HG03039 (cell line): ENCODE results near the gene REXO4.
"Not testable (repeated sequence)": the region's sequence is repeated elsewhere in the genome, so short reads cannot be mapped to it uniquely, and the experiment has no call there.

Experiments
- ATAC-seq: cut with Tn5 transposase; IDR thresholded peaks from one replicate; pipeline ENCODE4 v1.9.1; 2021; ENCODE audit warnings: mild to moderate bottlenecking, moderate library complexity; ENCODE audit not compliant: unreplicated experiment

Gene REXO4

DNA sequence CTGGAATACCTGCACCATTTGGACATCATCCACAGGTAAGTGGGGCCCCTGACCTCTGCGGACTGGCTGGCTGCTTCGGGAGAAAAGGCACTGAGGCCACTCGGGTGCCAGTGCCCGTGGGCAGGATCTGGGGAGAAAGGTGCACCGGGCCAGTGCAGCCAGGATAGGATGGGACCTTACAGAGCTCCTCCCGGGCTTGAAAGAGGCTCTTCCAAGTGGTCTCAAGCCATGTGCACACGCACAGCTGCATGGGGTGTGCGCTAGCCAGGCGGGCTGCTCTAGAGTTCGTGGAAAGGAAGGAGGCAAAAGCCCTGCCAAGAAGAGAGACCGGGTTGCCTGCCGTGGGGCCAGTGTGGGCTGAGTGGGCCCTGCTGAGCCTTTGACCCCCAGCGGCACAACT lies 28.2 kb downstream of the REXO4 start:
- ATAC-seq: no peak

DNA sequence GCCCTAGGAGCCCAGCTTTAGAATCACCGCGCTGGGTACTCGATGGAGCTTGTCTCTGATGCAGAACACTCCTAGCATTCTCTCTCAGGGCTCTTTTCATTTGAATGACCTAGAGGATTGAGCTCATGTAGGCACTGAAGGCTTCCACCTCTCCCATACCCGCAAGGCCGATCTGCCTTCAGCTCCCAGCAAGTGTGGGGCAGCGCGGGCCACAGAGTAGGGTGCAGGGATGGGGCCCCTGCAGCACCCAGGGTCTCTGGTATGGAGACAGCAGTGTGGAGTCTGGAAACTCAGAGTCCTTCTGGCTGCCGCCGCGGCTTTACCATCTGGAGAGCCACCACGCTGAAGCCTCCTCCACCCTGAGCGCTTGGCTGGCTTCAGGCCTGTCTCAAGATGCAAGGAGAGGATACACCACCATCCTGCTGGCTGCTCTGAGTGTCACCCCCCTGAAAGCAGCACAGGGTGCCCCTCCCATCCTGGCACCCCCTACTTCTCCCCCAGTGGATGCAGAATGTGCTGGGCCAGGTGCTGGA lies 28.7 kb downstream of the REXO4 start:
- no peak for ATAC-seq

DNA sequence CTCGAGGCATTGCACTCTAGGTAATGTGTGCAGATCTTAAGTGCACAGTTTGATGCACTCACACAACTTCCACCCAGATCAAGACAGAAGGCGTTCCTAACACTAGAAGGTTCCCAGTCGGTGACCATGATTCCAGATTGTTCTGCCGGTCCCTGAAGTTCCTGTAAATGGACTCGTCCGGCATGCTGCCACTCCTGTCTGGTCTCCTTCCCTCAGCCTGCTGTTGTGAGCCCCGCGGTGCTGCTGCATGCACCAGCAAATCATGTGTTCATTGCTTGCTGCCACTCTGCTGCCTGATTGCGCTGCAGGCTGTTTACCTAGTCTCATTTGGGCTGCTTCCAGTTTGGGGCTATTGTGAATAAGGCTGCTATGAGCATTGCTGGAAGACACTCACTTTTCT lies 30.1 kb downstream of the REXO4 start:
- ATAC-seq: no peak

DNA sequence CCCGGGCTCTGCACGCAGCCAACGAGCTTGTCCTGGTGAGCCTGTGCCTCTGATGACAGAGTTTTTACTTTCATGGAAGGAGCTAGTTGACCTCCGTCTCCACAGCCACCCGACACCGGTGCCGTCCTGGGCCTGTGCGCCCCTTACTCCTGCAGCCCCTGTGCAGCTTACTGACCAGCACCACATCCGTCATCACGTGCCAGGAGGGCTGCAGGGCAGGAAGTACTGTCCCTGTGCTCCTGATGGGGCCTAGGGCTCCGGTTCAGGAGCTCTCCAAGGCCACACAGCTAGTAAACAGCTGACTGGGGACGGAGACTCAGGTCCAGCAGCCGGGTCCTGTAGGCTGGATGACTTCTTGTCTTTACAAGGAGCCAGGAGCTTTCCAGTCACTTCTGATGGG lies 31.5 kb downstream of the REXO4 start:
- no peak for ATAC-seq

DNA sequence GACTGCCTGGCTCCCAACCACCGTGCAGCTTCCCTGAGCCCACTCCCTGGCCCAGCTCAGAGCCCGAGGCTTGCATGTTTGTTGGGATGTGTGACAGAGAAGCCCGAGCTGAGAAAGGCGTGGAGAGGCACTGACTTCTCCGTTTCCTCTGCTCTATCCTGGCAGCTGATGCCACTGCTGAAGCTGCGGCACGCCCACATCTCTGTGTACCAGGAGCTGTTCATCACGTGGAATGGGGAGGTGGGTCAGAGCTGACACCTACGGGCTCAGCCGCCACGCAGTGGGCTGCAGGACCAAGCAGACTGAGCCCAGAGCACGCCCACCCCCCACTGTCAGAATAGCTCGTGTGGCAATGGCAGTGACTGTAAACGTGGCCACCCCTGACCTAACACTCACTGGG lies 32.4 kb downstream of the REXO4 start:
- ATAC-seq: no peak

DNA sequence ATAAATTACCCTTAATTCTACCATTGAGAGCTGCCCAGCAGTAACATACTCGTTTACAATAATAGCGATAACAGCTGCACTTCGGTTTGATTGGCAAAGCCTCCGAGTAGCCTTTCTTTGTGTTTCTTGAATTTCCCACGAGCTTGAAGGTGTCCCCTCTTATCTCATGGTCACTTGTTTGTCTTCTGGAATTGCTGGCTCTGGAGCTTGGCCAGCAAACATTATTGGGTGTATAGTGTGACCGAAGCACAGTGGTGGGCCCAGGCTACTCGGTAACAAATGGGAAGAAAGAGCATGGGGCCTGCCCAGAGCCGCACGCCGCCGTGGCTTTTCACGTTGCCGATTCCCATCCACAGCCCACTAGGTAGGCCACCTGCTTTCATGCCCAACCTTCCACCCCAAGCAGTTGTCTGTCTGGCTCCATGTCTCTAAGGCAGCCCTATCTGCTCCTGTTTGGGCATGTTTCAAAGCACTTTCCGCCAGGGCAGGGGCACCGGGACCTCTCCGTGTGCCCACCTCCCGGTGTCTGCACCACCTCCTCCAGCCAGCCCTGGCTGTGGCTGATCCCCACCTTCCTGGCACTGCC lies 33.0 kb downstream of the REXO4 start:
- ATAC-seq: no peak

DNA sequence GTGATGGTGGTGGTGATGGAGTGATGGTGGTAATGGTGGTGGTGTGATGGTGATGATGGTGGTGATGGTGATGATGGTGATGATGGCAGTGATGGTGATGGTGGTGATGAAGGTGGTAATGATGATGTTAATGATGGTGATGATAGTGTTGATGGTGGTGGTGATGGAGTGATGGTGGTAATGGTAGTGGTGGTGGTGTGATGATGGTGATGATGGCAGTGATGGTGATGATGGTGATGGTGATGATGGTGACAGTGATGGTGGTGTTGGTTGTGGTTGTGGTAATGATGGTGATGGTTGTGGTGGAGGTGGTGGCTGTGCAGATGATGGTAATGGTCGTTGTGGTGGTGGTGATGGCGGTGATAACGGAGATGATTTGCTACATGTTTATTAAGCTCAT lies 34.4 kb downstream of the REXO4 start:
- ATAC-seq: no peak

DNA sequence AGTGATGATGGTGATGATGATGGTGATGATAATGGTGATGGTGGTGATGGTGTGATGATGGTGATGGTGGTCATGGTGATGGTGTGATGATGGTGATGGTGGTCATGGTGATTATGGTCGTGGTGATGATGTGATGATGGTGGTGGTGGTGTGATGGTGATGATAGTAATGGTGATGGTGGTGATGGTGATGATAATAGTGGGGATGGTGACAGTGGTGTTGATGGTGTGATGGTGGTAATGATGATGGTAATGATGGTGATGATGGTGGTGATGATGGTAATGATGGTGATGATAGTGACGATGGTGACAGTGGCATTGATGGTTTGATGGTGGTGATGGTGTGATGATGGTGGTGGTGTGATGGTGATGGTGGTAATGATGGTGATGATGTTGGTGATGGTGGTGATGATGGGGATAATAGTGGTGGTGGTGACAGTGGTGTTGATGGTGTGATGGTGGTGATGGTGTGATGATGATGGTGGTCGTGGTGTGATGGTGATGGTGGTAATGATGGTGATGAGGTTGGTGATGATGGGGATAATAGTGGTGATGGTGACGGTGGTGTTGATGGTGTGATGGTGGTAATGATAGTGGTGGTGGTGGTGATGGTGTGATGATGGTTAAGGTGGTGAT lies 35.2 kb downstream of the REXO4 start:
- ATAC-seq: no peak

DNA sequence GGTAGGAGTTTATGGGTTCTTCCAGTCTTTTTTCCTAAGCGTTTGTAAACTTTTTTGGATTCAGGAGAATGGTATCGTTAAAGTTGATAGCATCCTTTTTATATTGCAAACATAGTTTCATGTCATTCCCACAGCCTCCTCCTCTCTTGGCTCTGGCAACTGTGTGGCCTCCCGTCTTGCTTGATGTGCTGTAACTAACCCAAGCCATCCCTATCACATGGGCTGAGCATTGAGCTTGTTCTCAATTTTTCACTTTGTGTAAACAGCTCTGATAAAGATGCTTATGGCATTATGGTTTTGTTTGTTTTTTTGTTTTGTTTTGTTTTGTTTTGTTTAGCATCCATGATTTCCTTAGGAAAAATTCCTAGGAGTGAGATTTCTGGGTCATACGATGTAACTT lies 37.1 kb downstream of the REXO4 start:
- ATAC-seq: no peak

DNA sequence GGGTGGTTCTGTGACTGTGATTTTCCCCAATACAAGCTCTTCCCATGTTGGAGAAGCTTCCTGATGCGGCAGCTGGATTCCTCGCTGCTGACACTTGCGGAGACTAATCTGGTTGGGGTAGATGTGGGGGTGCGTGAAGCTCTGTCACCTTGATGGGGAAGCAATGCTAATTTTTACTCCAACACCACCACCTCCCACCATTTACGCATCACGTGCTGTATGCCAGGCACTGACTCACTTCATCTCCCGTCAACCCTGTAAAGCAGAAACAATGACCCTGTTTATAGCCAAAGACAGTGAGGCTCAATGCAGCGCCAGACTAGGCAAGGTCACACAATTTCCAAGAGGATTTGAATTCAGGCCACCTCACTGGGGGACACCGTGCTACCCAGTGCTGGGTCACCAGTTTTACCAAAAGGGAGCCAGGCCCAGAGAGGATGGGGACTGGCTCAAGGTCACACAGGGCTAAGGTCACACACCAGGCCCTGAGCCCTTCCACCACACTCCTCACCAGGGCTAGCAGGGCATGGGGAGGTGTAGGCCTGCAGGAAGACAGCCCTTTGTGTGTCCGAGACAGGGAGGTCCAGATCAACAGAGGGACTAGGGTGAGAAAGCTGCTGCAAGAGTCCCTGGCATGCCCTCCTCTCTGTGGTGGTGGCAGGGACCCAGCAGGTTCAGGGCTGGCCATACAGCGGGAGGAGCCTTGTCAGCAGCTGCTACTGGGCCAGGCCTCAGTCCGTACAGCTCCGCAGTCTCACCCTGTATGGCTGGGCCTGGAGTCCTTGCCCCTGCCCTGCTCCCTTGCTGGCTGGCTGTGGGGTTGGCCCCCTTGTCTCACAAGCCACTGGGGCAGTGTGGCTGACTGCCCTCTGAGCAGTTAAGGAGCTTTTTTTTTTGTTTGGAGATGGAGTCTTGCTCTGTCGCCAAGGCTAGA lies 38.4 kb downstream of the REXO4 start:
- ATAC-seq: no peak

DNA sequence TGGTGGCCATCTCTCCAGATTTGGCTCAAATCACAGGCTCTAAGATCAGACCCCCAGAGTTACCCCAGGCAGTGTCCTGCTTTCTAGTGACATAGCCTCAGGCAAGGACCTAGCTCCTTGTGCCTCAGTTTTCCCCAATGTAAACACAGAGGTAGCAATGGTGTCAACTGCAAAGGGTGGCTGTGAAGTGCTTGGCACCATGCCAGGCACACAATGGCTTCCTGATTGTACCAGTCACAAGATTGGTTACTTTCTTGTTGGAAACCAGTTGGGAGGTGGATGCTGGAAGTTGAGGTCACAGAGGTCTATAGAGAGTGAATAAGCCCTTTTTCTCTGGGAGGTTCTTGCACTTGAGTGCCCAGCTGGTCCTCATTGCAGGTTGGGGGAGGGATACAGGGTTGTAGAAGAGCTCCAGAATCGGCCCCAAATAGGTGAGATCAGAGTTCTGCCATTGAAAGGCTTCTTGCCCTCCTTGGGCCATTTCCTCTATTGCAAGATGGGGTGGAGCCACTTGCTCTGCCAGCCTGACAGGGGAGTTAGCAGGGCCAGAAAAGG lies 39.3 kb downstream of the REXO4 start:
- no peak for ATAC-seq

DNA sequence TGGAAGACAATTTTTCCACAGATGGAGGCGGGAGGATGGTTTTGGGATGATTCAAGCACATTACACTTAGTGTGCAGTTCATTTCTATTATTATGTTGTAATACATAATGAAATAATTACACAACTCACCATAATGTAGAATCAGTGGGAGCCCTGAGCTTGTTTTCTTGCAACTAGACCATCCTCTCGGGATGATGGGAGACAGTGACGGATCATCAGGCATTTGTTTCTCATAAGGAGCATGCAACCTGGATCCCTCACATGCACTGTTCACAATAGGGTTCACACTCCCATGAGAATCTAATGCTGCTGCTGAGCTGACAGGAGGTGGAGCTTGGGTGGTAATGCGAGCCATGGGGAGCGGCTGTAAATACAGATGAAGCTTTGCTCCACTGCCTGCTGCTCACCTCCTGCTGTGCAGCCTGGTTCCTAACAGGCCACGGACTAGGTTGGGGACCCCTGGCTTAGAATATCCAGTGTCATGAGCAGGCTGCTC lies 40.0 kb downstream of the REXO4 start:
- ATAC-seq: no peak

DNA sequence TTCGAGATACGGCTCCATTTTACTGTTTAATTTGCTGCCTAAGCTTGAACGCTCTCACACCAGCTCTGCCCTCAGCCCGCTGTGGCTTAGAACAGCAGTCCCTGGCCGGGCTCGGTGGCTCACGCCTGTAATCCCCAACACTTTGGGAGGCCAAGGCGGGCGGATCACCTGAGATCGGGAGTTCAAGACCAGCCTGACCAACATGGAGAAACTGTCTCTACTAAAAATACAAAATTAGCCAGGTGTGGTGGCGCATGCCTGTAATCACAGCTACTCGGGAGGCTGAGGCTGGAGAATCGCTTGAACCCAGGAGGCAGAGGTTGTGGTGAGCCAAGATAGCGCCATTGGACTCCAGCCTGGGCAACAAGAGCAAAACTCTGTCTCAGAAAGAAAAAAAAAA lies 40.5 kb downstream of the REXO4 start:
- not testable (repeated sequence) for ATAC-seq

DNA sequence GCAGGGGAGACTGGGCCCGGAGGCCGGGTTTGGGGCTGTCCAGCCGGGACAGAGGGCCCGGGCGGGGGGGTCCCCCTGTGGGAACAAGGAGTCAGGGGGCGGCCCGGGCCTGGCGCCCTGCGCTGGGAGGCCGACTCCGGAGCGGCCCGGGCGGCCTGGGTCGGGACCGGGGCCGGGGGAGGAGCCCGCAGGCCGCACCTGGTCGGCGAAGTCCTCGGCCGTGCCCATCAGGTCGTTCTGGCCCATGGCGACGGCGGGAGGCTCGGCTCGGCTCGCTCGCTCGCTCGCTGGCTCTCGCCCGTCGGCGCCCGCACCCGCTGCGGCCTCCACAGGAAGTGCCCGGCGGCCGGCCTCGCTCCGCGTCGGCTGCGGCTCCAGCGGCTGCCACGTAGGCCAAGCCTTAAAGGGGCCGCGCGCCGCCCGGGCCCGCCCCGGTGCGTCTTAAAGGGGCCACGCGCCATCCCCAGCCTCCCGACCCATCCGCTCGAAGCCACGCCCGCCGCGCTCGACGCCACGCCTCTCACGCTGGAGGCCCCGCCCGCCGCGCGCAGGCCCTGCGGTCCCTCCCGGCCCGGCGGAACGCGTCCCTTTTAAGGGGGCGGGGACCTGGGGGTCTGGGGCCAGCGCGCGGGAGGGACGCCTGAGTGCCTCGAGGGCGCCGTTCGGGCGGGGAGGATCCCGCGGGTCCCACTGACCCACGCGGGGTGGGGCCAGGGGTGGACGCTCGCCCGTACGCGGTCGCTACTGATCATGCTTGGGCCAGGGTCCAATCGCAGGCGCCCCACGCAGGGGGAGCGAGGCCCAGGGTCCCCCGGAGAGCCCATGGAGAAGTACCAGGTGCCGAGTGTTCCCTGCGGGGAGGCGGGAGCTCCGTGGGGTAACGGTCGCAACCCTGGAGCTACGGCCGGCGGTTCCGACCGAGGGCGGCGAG lies 41.8 kb downstream of the REXO4 start, which contains the start of the genes STKLD1 and SURF4:
STKLD1 (plus strand) TSS at position 643 of the 931 bp plus-strand sequence; CDS start at position 751, 108 bp downstream.
SURF4 (minus strand) TSS at position 337 of the 931 bp plus-strand sequence; CDS start at position 246, 91 bp downstream.
- ATAC-seq: peak; percentile 84

DNA sequence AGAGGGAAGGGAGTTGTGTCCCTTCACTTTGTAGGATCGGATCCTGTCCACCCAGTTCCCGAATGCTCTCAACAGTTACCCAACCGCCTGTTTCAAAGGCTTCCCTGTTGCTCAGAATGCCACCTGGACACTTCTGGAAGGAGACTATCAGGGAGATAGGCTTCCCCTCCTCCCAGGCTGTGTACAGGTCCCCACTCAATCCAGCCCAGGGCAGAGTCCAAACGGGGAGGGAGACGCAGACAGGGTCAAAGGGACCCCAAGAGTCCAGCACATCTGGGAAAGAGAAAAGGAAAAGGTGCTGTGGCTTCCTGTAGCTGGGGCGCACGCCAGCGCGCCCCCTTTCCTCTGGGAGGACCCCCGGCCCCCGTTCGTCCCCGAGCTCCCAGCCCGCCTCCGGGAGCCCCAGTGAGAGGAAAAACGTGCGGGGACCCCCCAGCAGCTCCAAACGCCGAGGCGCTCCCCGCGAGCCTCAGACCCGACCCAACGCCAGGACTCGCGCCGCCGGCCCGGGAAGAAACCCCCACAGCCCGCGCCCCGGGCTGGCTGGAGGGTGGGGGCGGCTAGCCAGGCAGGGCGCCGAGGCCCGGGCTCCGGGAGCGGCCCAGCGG lies 42.6 kb downstream of the REXO4 start:
- no peak for ATAC-seq

DNA sequence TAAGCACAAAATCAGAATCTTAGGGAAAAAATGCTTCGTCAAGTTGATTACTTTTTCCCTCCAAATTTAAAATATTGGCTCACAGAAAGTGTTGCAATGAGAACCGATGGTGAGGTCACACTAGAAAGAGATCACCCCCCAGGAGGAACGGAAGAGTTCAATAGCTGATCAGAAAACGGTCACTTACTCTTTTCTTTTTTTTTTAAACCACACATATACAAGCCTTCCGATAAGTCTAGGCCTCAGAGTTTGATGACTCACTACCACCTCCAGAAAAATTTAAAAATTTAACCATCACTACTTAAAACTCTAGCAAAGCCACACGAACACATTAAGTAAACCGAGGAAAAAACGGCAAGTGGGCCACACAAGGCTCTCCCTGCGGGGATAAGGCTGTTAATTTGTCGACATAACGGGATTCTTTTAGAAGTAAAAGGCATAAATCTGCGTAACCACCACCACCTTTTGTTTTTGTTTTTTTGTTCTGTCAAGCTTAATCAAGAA lies 43.1 kb downstream of the REXO4 start:
- ATAC-seq: no peak

DNA sequence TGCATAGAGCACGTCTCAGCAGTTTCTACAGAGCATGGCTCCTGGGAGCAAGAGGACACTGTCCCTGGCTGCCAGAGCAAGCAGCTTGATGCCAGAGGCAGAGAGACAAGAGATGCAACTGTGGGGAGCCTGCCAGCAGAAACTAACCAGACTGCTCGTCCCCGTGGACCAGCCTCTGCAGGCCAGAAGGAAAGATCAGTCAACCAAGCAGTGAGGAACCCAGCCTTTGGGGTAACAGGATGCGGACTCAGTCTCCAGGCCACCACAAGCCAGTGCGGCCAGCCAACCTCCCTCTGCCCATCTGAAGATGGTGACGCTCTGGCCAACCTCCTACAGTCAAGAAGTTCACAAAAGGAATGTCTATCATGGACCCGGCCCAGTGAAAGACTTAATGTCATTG lies 45.7 kb downstream of the REXO4 start:
- ATAC-seq: no peak

DNA sequence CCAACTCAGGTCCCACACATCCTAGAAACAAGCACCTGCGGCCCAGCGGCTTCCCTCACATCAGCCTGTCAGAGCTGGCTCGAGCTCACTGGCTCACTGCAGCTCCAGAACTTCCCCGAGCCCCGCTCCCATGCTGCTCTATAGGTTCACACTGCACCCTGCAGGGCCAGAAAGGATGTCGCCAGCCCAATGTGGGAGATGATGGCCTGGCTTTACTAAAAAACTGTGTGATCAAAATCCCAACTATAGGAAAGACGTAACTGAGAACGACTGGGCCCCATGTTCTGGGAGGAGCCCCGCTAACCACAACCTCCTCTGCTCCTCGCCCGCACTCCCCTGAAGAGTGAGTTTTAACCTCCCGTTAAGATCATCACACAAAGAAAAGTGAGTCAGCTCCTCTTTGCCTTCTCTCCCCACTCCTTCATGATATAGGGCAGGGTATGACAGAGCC lies 46.5 kb downstream of the REXO4 start:
- ATAC-seq: no peak

DNA sequence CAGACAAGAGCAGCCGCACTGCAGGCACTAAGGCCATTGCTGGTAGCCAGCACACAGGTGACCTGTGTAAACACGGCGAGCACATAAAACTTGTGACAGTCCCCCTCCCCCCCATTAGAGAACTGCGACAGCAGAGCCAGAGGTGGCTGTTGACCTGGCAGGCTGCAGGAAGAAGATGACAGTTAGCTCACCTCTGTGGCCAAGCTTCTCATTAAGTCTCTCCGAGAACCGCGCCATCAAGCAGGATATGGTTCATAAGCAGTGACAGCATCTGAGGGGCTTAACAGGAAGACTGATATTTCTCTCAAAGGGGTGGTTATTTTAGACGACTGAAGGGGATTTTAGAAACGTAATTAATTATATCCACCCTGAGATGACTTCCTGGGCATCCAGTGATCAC lies 47.1 kb downstream of the REXO4 start:
- no peak for ATAC-seq
